Measurements from ENCODE around the gene PREB.

PREB gene

GRCh38 chr2:27095745-27096651 is 38.4 kb downstream of the PREB start:
- peak in 1 of 2 donors; percentile 20 for DNase-seq (ENCODE audit: low read depth in 2 of 2)

- no peak for DNase-seq (ENCODE audit: low read depth in 2 of 2)
These were observed 39.0 kb downstream of the PREB start for GRCh38 chr2:27095427-27095744.

DNA sequence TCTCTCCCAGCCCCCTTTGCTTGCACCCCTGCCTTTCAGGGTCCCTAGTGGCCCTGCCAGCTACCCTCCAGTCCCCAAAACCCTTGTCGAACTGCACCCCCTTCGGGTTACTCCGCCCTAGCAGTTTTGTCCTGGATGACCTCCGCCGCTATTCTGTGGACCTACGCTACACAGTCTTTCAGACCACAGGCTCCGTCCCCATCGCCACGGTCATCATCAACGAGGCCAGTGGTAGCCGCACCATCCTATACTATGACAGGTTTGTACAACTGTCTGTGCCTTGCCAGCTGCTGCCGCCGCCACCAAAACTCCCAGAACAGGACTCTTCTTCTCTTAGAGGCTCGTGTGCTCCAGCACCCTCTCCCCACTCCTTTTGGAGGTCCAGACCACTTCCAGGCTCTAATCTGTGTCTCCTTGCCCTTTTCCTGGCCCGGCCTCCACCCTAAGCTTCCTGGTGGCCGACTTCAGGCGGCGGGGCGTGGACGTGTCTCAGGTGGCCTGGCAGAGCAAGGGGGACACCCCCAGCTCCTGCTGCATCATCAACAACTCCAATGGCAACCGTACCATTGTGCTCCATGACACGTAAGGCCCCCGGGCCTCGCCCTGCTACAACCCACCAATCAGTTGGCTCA is 40.0 kb downstream of the PREB start:
- no peak for DNase-seq (ENCODE audit: low read depth in 2 of 2)

DNA sequence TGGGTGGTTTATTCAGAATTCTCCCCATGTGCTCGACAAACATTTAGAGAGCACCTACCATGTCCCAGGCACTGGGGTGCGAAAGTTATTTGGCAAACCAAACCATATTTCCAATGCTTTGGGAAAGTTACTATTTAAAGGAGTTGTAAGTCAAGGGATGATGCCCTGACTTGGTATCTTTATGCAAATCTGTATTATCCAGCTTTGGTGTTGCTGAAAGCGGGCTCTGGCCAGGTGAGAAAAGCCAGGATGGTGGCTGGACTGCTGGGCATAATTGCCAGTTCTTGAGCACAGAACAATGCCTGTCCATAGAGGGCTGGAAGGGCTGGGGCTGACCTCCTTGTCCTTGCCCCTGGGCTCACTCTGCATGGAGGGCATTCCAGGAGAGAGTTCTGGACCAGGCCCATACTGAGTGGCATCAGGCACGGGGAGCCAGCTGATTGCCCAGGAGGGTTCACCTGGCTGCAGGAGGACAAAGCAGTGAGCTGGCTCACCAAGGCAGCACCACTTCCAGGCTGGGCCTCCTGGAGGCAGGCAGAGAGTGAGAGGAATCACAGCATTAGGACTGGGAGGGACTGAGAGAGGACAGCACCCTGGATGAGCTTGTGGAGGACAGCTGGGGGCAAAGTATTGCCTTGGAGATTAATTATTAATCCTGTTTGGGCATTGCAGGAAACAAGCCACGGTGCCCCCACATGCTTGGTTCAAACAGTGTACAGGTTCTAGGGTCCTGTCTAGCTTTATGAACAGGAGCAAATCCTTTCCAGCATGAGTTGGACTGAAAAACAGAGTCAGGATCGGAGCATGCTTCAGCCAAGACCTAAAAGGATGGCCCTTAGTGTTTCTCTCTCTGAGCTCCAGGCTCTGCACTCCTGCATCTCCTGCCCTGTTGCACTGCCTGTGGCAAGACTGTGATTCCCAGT is 40.7 kb downstream of the PREB start:
- DNase-seq (ENCODE audit: low read depth in 2 of 2), result no peak

- DNase-seq (ENCODE audit: low read depth in 2 of 2), result no peak
These were observed 41.6 kb downstream of the PREB start for GRCh38 chr2:27092696-27093429.

- no peak for DNase-seq (ENCODE audit: low read depth in 2 of 2)
These were observed 42.4 kb downstream of the PREB start for GRCh38 chr2:27091746-27092695.

GRCh38 chr2:27089111-27089954 is 45.1 kb downstream of the PREB start:
- DNase-seq (ENCODE audit: low read depth in 2 of 2), result no peak

GRCh38 chr2:27088634-27089033 is 45.8 kb downstream of the PREB start:
- DNase-seq (ENCODE audit: low read depth in 2 of 2), result no peak

DNA sequence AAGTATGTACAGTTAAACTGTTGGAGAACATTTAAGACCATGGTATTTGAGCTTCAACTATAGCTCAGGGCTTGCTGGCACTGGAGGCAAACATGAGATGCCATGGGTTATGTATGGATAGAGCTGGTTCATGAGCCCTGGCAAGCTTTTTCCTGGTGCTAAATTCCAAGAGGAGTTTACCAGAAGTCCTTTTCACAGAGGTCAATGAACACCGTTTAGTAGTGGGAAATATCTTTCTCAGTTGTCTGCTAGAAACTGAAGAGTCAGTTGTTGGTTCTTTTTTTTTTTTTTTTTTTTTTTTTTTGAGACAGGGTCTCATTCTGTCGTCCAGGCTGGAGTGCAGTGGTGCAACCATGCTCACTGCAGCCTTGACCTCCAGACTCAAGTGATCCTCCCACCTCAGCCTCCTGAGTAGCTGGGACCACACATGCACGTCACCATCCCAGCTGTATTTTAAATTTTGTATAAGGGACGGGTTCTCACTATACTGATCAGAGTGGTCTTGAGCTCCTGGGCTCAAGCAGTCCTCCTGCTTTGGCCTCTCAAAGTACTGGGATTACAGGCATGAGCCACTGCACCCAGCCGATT is 46.5 kb downstream of the PREB start:
- DNase-seq (ENCODE audit: low read depth in 2 of 2), result no peak

DNA sequence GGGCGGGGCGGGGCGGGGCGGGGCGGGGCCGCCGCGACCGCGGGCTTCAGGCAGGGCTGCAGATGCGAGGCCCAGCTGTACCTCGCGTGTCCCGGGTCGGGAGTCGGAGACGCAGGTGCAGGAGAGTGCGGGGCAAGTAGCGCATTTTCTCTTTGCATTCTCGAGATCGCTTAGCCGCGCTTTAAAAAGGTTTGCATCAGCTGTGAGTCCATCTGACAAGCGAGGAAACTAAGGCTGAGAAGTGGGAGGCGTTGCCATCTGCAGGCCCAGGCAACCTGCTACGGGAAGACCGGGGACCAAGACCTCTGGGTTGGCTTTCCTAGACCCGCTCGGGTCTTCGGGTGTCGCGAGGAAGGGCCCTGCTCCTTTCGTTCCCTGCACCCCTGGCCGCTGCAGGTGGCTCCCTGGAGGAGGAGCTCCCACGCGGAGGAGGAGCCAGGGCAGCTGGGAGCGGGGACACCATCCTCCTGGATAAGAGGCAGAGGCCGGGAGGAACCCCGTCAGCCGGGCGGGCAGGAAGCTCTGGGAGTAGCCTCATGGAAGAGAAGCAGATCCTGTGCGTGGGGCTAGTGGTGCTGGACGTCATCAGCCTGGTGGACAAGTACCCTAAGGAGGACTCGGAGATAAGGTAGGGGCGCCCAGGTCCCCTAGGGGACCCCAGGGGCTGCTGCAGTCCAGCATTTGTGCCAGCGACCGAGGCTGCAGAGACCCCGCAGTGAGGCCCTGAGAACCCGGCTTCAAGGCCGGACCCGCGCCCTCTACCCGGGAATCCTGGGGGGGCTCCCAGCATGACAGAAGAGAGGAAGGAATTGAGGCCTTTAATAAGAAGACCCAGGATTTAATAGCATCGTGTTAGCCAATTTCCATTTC is 47.5 kb downstream of the PREB start, which contains the start of gene KHK:
Gene KHK, plus strand, starts transcription at position 49 of the 870 bp plus-strand sequence. Its CDS starts 488 bp downstream, at position 537.
- no peak for DNase-seq (ENCODE audit: low read depth in 2 of 2)

- peak; percentile 97 for DNase-seq (ENCODE audit: low read depth in 2 of 2)
These were observed 48.2 kb downstream of the PREB start for GRCh38 chr2:27086090-27086723.

DNA sequence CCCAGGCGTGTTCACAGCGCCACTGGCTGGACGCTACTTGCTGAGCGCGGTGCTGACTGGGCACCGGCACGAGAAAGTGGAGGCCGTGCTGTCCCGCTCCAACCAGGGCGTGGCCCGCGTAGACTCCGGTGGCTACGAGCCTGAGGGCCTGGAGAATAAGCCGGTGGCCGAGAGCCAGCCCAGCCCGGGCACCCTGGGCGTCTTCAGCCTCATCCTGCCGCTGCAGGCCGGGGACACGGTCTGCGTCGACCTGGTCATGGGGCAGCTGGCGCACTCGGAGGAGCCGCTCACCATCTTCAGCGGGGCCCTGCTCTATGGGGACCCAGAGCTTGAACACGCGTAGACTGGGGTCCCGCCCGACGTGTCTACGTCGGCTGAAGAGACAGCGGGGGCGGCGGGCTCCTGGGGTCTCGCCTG is 48.8 kb downstream of the PREB start:
- peak; percentile 18 to 26 for DNase-seq (ENCODE audit: low read depth in 2 of 2)

DNA sequence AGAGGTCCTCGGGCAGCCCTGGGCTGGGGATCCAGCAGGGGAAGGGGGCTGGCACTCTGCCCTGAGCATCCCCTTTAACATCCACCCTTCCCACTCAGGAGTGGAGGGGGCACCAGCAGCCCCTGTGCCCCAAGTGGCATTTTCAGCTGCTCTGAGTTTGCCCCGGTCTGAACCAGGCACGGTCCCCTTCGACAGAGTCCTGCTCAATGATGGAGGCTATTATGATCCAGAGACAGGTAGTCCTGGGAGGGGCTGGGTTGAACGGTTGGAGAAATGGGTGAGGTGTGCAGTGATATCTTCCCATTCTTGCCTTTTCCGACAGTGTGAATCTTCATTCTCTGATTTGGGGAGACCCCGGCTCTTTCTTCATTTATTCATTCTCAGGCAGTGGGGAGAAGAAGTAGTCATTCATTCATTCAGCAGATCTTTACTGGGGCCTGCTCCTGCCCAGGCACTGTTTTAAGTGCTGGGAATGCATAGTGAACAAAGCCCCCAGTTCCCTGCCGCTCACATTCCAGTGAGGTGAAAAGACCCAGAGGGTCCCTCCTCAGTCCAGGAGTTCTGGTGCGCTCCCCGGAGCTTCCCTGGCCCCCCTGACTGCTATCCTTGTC is 49.3 kb downstream of the PREB start:
- no peak for DNase-seq (ENCODE audit: low read depth in 2 of 2)

GRCh38 chr2:27084297-27085061 is 50.0 kb downstream of the PREB start:
- no peak for DNase-seq (ENCODE audit: low read depth in 2 of 2)

- no peak for DNase-seq (ENCODE audit: low read depth in 2 of 2)
These were observed 50.8 kb downstream of the PREB start for GRCh38 chr2:27083410-27084296.

All from stimulated activated CD8-positive, alpha-beta memory T cell treated with anti-CD3 and anti-CD28 coated beads, Interleukin-2, amount 100 ng/mL, for 48 hours (primary cell).